HG03432 (cell line): Measurements from ENCODE around the gene MYRF.

Experiments
- ATAC-seq: cut with Tn5 transposase; IDR thresholded peaks from one replicate; pipeline ENCODE4 v1.9.1; 2021; ENCODE audit warnings: mild to moderate bottlenecking, moderate library complexity; ENCODE audit not compliant: unreplicated experiment

MYRF gene

DNA sequence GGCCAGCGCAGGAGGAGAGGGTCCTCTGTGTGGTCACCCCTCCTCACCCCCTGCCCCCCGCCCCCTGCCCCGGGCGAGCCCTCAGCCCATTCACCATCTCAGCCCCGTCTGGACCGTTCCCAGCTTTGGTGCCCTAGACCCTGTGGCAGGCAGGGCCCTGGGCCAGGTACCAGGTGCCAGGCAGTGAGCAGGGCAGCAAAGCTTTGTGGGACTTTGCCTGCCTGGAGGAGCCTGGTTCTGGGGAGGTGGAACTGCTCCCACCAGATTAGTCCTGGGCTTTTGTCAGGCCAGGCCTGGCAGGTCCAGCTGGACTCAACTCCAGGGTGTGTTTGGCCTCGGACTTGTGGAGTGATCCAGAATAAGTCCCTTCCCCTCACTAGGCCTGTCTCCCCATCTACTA lies 13.7 kb upstream of the MYRF start:
- no peak for ATAC-seq

DNA sequence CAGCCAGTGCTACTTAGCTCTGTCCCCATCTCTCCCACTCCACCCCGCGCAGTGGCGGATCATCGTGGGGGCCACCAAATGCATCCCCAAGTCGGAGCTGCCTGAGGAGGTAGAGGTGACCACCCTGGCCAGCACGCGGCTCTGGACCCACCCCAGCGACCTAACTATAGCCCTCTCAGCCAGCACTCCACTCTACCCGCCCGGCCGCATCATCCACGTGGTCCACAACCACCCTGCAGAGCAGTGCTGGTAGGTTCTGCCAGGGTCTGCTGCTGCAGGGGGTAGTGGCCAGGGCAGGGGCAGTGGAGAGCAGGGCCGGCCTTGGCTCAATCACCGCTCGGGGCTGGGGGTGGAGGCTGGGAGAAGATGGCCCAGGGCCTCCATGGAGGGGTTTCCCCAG lies 13.0 kb upstream of the MYRF start:
- no peak for ATAC-seq

DNA sequence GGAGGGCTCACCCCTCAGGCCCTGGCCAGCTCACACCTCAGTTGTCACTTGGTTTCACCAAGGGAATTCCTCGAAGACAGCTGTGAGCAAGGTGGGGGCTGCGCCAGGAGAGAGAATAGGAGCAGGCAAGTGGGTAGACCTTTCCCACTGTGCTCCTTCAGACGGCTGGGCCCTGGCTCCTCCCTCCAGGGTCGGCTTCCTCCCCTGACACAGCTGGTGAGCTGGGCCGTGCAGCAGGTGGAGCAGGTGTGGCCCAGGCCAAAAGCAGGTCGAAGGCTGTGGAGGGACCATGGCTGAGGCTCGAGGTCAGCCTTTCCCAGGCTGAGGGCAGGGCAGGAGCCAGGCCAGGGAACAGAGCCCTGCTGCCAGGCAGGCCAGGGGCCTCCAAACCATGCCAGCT lies 12.5 kb upstream of the MYRF start:
- no peak for ATAC-seq

DNA sequence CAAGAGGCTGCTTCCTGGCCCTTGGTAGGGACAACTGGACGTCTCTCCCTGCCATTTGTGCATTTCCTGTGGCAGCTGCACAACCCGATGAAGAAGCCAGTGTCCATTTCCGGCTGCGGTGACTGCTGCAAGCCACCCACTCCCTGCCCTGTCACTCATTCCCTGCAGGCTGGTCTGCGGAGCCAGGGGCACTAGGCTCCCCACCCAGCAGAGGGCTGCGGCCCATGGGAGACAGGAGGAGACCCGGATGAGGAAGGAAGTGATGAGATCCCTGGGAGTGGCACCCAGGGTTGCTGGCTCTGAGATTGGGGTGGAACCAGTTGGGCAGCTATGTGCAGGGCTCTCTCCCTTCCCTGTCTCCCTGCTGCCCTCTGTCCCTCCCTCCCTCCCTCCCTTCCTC lies 10.0 kb upstream of the MYRF start:
- ATAC-seq: no peak

DNA sequence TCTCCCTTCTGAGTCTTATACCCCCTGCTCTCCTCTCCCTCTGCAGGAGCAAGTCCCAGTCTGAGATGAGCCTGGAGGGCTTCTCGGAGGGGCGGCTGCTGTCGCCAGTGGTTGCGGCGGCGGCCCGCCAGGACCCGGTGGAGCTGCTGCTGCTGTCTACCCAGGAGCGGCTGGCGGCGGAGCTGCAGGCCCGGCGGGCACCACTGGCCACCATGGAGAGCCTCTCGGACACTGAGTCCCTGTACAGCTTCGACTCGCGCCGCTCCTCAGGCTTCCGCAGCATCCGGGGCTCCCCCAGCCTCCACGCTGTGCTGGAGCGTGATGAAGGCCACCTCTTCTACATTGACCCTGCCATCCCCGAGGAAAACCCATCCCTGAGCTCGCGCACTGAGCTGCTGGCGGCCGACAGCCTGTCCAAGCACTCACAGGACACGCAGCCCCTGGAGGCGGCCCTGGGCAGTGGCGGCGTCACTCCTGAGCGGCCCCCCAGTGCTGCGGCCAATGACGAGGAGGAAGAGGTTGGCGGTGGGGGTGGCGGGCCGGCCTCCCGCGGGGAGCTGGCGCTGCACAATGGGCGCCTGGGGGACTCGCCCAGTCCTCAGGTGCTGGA lies 8.8 kb upstream of the MYRF start:
- ATAC-seq: no peak

DNA sequence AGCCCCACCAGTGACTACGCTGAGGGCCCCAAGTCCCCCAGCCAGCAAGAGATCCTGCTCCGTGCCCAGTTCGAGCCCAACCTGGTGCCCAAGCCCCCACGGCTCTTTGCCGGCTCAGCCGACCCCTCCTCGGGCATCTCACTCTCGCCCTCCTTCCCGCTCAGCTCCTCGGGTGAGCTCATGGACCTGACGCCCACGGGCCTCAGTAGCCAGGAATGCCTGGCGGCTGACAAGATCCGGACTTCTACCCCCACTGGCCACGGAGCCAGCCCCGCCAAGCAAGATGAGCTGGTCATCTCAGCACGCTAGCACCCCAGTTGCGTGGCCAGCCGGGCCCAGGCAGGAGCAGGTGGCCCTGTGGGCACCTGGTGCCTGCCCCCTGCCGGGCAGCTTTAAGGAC lies 8.3 kb upstream of the MYRF start:
- no peak for ATAC-seq

DNA sequence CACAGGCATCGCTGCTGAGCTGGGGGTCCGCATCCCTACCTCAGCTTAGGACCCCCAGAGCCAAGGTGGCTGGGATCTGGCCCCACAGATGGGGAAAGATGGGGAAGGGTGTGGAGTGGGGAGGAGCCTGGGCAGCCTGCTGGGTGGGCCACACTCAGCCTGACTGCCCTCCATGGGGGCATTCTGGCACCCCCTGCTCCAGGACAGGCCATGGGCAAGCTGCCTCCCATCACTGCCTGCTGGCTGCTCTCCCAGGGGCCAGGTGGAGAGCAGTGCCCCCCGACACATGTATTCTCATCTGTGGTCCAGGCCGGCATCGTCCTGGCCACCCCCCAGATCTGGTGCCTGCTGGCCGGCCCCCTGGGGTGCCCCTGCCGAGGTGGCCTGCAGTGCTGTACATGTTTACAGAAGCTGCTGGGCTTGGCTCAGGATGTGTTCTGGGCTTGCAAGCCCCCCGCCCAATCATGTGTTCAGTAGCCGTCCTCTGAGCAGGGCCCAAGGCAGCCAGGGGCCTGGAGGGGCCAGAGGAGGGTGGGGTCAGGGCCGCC lies 7.8 kb upstream of the MYRF start:
- no peak for ATAC-seq

DNA sequence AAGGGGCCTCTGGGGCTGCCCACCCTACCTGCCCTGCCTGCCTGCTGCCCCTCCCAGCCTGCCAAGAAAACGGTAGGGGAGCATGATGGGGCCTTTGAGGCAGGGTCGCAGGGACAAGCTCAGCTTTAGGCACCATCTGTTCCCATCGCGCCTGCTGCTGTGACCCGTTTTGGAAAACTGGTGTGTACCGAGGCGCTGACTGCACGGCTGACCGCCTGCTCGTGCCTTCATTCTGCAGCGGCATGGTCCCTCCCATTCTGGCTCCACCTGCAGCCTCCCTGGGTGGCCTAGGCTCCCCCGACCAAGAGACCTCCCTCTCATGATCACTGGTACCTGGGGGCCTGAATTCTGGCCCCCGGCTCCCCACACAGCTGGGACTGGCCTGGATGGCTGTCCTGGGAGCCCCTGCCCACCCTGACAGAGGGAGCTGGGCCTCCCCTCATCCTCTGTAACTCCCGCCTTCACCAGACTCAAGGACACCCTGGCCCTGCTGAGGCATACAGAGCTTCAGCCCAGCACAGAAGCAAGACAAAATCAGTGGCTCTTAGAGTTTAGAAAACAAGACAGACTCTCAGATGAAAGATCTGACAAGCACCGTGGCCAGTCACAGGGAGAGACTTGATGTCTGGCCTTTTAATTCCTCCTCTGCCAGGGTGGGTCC lies 6.5 kb upstream of the MYRF start:
- no peak for ATAC-seq

DNA sequence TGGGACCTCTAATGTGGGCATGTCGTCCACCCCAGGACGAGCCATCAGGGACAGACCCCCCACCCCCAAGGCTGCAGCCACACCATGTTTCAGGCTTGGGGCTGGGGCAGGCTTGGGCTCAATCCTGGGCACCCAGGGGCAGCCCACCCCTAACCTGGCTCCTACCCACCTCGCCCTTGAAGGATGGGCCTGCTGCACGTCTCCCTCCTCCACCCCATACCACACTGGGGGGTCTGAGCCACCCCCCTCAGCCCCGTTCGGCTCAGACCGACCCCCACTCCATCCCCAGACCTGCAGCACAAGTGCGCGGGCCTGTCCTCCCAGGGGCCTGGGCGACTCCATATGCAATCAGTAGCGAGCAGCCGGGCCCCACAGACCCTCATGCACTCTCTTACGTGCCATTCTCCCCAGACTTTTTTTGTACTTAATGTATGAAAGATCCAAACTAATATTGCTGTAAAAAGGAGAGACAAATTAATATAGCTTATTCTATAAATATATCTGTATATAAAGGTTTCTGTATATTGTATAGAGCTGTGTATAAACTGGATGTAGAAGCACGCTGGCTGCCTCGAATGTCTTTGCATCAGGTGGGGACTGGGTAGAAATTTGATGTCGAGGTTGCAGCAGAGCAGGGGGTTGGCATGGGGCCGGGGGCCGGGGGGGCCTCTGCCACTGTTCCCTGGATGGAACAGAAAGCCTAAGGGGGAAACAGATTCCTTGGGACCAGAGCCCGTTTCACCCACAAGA lies 5.8 kb upstream of the MYRF start:
- no peak for ATAC-seq

DNA sequence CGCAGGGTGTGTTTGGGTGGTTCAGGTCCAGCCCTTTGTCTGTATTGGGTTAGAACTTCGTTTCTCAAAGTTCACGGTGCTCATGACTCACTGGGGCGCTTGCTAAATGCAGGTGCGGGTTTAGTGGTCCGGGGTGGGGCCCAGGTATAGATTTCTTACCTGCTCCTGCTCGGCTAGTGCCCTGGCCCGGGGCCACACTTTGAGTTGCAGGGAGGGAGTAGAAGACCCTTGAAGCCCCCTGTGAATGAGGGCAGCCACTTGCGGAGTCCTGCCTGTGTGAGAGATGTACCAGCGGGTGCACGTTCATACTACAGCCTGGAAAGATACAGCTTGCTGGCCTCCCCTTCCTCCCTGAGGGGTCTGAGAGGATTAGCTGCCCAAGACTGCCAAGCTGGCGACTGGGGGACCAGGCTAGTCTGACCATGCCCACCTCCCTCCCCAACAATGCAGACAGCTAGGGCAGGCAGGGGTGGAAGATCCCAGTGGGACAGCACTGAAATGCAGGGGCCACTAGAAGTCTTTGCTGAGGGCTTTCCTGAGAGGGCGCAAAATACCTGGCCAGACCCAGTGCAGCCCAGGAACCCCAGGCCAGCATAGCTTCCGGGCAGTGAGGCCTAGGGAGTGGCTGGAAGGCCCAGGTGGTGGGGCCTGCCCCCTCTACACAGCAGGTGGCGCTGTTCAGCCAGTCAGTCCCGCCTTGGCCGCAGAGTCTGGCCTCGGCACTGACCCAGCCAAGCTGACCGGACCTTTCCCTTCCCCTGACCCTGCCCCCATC lies 5.1 kb upstream of the MYRF start:
- no peak for ATAC-seq

DNA sequence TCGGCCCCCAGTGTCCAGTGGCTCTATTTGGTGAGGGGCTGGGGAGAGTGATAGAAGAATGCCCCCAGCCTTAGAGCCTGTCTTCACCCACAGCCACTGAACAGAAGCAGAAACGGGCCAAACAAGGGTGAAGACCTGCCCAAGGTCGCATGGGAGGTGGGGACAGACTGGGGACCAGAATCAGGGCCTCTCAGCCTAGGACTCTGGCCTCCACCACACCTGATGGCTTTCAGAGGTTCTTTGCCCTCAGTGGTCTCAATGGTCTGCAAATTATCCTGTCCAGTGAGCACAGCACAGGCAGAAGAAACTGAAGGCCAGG lies 4.5 kb upstream of the MYRF start:
- no peak for ATAC-seq

DNA sequence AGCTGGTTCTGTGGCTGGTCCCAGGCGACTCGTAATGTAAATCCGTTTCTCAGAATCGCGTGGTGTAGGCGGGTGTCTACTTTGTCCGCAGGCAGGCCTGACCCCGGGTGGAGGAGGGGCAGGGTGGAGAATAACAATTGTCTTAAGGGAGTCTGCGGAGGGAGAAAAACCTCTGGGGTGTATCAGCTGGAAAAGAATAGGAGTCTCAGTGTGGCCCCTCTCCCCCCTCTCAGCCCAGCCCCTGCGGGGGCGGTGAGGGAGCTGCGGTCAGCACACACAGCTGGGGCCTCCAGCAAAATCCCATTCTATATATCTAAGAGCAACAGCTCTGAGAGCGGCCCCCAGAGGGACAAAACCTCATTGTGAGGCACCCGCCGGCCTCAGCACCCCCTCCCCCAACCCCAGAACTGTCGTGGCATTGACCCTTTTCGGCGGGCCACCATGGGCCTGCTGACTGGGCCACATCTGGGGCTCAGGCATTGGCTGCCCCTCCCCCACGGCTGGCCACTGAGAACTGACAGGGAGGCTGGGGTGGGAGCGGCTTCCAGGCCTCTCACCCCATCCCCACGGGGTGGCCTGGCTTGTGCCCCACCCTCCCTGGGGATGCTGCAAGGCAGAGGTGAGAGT lies 2.7 kb upstream of the MYRF start:
- no peak for ATAC-seq

DNA sequence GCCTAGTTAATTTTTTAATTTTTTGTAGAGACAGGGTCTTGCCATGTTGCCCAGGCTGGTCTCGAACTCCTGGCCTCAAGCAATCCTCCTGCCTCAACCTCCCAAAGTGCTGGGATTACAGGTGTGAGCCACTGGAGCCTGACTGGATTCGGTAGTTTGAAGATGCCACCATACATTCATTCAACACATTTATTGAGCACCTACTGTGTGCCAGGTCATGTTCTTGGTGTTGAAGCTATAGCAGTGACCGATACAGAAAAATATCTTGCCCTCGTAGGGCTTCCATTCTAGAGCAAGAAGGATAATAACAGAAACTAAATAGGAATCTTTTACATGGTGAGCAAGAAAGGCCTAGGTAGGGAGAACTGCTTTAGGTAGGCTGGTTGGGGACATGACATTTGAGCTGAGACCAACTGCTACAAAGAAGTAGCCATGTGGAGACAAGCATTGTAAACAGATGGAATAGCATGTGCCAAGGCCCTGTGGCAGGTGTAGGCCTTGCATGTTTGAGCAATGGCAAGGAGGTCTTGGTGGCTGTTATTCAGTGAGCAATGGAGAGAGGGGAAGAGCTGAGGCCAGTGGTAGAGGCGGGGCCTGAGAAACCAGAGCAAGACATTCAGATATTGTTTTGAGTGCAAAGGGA lies 1.7 kb upstream of the MYRF start:
- no peak for ATAC-seq

DNA sequence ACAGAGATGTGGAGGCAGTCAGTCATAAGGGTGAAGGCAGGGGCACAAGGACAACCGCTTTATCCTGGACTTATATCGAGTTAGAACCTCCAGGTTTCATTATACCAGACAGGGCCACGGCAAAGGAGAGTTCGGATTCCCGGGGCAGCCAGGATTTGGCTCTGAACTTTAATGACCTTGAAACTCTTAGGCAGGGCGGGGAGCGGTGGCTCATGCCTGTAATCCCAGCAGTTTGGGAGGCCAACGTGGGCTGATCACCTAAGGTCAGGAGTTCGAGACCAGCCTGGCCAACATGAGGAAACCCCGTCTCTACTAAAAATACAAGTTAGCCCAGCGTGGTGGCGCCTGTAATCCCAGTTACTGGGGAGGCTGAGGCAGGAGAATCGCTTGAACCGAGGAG lies 1.1 kb upstream of the MYRF start:
- no peak for ATAC-seq

DNA sequence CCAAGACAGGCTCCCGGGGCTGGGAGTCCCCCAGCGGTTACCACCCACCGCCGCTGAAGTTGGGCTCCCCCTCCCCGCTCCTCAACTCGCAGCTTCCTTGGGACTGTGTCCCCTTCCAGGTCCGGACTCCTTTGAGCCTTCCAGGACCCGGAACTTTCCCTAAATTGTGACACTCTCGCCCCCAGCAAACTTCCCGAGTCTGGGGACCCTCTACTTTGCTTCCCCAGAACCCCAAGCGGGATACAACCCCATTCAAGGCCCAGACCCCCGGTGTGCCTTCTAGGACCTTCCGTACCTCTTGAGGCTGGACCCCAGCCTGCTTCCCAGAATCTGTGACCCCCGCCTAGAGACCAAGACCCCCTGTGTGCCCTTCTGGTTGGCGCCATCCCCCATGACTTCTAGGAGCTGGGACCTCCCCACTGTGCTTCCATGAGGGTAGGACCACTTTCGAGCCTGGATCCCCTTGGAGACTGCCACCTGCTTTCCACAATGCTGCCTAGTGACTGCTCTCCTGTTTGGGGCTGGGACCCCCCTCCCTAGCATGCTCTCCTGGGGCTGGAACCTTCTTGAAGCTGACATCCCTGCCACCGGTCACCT lies 587 bp downstream of the MYRF start:
- no peak for ATAC-seq

DNA sequence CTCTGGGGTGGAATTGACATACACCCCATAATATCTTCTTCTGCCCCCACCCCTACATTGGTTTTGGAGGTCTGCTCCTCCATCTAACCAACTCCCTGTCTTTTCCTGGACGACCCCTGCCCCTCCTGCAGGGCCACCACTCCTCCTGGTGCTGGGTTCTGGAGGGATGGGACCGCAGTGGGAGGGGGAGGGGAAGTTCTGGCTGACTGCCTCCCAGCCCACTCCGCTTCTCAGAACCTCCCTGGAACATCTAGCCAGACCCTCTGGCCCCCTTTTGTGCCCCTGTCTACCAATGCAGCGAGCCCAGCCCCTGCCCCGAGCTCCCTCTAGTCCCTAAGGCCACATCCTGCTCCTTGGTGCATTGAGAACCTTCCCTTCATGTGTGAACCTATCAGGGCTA lies 1.2 kb downstream of the MYRF start:
- no peak for ATAC-seq

DNA sequence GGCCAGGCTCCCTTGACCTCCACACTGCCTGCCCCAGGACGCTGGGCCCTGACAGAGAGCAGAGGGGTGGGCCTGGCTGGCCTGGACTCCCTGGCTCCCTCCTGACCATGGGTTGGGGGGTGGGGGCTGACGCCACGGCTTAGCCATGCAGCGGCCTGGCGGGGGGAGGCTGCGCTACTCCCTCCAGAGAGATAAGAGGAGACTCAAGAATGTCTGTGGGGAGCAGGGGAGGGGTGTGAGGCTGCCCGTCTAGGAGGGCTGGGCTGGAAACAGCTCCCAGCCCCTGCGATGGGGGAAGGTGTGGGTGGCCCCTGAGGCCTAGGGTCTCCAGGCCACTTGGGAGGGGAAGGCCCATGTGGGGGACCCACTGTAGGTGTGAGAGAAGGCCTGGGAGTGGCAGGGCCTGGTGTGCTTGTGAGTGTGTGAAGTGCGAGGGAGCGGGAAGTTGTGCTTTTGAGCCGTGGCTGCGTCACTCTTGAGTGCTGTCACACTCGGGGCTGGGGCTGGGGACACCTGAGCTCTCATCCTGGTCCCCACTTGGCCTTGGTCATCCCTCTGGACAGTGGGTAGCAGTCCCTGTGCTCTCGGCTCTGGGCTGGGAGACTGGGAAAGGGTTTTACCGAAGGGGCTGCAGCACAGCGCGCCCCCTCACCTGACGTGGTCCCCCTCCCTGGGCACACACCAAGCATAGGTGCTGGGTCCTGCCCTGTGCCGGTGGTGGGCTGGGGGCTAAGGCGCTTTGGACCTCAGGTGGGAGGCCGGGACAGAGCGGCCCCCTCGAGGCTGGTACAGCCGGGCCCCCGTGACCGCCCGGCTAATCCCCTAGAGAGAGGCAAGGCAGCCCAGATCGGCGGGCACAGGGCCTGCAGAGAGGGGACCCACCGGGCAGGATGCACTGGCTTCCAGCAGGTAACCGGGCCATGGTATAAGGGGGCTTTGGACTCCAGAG lies 2.4 kb downstream of the MYRF start:
- ATAC-seq: no peak

DNA sequence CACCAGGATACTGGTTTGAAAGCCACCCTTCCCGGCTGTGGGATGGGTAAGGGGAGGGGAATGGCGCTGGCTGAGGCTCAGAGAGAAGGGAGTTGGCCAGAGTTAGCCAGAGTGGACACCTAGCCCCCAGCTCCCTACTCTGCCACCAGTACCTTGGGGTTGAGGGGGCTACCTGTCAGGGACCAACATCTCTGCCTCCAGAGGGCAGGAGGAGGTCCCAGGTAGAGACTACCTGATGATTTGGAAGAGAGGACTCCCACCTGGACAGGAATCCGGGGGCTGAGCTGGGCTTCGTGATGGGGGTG lies 3.7 kb downstream of the MYRF start:
- ATAC-seq: no peak

DNA sequence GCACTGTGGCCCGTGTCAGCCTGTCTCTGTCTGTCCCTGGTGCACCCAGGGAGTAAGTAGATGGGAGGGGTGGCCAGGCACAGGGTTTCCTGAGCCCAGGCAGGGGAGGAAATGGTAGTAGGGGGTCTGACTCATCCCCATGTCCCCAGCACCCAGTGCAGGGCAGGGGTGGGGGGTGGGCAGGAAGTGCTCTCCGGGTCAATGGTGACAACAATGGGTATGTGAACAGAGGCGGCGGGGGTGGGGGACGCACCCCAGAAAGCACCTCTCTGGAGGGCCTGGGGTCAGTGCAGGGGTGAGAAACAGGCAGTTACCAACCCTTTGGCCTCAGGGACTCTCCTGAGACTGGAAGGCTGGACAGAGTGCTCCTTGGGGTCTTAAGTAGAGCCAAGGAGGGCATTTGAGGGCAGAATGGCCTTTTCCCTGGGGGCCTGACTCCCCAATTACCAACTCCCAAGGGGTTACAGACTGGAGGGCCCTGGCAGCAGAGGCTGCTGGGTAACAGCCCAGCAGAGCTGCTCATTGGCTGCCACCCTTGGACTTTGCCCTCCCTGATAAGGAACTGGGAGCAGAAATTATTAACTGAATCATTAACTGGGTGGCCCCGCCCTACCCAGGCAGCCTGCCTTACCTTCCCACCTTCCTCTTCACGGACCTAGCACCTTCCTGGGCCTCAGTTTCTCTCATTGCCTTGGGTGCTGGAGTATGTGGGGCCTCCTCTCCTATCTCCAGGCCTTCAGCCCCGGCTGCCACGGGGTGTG lies 4.2 kb downstream of the MYRF start:
- peak; percentile 65 for ATAC-seq
